22Rv1 (cell line): ENCODE results near the gene ARHGEF28.

Experiments
- ZFX ChIP-seq: fragments of 450-650 bp; IDR thresholded peaks from 2 replicates; pipeline ENCODE4 v1.6.1; 2017; ENCODE audit warnings: antibody characterized with exemption, borderline replicate concordance
- TF ChIP-seq, protein P1 (sequence below): fragments of 450-650 bp; IDR thresholded peaks from 2 replicates; pipeline ENCODE4 v1.5.1; 2017; ENCODE audit warnings: mild to moderate bottlenecking

DNA sequence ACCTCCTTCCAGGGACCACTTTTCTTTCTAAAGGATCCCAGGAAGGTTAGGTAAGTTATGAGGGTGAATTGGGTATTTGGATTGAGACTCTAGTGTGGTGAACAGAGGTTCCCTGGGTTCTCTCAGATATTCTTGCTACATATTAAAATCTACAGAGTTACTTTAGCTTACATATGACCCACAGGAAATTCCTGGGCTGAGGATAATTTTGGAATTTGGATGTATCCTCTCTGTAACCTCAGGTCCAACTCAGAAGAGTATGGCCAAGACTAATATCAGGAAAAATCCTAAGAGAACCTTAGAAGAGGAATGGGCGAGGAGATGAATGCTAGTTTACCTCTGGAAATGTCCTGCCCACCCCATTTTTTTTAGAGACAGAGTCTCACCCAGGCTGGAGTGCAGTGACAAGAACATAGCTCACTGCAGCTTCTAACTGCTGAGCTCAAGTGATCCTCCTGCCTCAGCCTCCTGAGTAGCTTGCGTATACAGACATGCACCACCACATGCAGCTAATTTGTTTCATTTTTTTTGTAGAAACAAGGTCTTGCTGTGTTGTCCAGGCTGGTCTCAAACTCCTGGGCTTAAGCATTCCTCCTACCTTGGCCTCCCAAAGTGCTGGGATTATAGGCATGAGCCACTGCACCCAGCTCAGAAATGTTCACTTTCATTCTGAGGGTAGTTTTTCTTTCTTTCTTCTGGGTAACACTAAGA, 196.4 kb downstream of the ARHGEF28 start:
- TF ChIP-seq, protein P1, sequence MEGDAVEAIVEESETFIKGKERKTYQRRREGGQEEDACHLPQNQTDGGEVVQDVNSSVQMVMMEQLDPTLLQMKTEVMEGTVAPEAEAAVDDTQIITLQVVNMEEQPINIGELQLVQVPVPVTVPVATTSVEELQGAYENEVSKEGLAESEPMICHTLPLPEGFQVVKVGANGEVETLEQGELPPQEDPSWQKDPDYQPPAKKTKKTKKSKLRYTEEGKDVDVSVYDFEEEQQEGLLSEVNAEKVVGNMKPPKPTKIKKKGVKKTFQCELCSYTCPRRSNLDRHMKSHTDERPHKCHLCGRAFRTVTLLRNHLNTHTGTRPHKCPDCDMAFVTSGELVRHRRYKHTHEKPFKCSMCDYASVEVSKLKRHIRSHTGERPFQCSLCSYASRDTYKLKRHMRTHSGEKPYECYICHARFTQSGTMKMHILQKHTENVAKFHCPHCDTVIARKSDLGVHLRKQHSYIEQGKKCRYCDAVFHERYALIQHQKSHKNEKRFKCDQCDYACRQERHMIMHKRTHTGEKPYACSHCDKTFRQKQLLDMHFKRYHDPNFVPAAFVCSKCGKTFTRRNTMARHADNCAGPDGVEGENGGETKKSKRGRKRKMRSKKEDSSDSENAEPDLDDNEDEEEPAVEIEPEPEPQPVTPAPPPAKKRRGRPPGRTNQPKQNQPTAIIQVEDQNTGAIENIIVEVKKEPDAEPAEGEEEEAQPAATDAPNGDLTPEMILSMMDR = no peak
- no peak for TF ChIP-seq ZFX
